Fibroblast of skin of right quadriceps (primary cell): ENCODE data around the gene ARL3.

Experiments used
- DNase-seq: peaks from one replicate; pipeline ENCODE4 v3.0.0-alpha.2; 2013

ARL3 gene

GRCh38 chr10:102649797-102650654, 64.2 kb downstream of the ARL3 start:
- DNase-seq, result no peak

- DNase-seq, result no peak
Observed at GRCh38 chr10:102648889-102649796, 65.1 kb downstream of the ARL3 start.

GRCh38 chr10:102648269-102648888, 65.8 kb downstream of the ARL3 start:
- no peak for DNase-seq

DNA sequence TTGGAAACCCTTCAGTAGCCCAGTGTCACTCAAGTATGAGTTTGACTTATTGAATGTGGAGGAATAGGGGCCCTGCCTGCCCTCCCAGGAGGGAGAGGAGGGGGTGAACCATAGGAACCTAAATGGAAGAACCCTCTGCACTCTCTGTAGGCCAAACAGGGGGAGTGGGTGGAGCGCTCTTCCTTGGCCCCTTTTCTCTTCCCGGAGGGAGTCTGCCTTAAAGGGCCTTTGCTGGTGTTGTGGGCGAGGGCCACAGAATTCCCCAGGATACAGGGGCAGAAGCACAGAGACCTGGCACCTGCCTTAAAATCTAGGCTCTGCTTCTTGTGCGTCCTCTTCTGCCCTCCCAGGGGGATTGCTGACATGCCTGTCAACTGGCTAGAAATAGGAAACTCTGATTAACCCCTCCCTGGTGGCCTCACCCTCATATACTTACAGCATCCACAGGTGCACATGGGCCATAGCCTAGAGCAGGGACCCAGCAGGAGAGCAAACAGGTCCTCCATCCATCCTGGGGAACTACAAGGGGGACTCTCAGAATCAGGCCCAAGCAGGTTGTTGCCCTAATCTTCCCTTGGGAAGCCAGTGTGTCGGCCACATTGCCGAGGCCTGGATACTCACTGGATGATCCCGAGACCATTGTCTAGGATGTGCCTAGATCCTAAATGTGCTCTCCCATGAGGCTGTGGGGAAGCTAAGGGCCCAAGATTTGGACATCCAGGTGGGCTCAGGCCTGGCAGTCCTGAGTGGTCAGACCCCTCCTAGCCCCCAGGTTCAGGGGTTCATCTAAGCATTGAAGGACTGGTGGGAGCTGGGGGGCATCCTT, 66.5 kb downstream of the ARL3 start:
- DNase-seq, result no peak

GRCh38 chr10:102646610-102647442, 67.4 kb downstream of the ARL3 start:
- peak; percentile 31 for DNase-seq

DNA sequence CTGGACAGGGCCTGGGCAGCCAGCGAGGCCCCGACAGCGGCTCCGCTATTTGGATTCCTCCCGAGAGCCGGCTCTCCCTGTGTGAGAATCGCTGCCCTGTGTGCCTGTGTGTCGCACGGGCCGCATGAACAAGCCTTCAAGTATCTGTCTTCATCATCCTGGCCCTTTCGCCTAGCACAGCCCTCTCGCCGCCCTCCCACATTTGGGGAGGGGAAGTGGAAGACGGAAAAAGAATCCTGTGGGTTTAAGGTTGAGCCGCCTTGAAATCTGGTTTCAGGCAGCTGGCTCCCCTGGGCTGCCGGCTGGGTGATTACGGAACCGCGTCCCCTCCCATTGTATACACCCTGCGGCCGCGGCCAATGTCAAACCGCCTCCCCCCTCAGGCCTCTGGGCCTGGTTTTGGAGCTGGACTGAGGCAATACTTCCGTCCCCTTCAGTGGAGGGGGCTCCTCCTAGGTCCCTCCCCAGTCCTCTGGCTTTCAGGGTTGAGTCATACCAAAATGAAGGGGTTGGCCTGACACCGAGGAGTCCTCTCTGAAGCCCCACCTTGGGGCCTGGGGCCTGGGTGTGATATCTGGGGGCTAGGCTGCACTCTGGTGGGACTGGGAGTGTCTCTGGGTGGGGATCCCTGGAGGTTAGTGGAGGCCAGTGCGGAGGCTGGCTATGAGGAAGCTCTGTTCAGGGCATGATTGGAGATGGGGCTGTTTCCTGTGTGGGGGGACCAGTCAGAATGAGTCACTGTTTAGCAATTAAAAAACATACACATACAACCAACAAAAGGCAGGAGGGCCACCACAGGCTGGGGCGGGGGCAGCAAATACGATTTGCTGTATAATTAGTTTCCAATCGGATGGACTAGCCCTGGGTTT, 68.2 kb downstream of the ARL3 start:
- peak; percentile 96 for DNase-seq

DNA sequence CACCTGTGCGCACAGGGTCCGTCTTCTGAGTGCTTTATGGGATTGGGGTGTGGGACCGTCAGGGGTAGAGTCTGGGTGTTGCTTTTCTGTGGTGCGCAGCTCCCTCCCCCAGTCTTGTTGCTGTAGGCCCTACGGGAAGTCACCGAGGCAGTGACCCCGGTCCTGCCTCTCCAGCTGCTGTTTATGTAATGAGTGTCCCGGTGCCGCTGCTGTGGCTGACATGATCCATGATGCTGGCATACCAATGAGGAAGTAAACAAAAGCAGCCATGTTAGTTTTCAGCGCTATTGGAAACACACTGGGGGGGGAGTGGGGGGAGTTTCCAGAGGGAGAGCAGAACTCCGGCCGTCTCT, 68.8 kb downstream of the ARL3 start:
- no peak for DNase-seq

DNA sequence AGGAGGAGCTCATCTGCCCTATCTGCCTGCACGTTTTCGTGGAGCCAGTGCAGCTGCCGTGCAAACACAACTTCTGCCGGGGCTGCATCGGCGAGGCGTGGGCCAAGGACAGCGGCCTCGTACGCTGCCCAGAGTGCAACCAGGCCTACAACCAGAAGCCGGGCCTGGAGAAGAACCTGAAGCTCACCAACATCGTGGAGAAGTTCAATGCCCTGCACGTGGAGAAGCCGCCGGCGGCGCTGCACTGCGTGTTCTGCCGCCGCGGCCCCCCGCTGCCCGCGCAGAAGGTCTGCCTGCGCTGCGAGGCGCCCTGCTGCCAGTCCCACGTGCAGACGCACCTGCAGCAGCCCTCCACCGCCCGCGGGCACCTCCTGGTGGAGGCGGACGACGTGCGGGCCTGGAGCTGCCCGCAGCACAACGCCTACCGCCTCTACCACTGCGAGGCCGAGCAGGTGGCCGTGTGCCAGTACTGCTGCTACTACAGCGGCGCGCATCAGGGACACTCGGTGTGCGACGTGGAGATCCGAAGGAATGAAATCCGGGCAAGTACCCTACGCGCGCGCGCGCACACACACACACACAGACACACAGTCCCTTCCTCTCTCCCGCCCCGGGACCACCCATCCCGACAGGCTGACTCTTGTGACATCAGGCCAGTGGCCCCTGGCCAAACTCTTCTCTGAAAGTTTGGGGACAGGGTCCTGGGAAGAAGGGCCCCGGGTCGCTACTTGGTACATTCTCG, 69.4 kb downstream of the ARL3 start:
- peak; percentile 66 for DNase-seq

DNA sequence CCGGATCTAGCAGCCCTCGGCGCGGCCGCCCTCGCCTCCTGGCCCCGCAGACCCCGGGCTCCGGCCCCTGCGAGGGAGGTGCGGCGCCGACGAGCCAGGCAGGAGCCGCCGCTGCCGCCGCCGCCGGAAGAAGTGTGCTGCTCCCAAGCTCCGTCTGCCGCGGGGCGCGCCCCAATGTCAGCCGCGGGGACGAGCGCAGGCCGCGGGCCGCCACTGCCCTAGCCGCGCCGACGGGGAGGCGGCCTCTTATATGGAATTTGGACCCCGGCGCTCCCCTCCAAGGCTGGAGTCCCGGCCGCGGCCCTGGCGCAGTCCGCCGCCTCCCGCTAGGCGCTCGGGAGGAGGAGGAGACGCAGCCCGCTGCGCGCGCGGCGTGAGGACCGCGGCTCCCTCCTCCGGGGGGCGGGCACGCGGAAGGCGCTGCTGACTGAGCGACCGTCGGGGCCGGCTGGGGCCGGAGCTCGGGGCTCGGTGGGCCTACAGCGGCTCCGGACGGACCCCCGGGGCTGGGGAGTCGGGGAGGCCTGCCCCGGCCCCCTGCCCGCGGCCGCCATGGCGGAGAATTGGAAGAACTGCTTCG, 70.0 kb downstream of the ARL3 start, which contains the start of gene TRIM8:
TRIM8 (plus strand) TSS at position 414 of the 580 bp plus-strand sequence; CDS start at position 553, 139 bp downstream.
- peak; percentile 30 for DNase-seq

DNA sequence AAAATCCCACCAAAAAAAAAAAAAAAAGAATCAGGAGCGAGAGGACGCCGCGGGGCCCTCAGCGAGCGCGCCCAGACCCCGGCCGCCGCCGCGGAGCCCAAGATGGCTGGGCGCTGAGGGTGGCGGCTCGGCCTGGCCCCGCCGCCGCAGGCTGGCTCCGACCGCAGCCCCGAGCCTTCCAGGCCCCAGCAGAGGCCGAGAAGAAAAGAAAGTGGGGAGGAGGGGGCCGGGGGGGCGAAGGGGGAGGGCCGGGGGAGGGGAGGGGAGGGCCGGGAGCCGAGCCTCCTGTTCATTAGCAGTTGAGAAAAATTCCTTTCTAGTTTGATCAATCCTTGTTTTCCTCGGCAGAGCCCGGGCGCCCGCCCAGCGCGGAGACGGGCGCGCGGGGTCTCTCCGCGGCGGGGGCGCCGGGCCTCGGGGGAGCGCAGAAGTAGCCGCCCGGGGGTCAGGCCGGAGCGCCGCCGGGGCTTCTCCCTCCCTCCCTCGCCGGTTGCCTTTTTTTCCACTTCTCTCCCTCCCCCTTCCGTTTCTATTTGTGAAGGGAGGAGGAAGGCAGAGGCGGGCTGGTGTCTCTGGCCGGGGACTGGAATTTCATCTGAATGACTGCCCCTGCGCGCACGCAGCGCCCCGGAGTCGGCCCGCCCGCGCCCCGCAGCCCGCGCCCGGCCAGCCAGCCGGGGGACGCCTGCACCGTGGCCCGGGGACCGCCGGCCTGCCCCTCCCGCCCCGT, 70.7 kb downstream of the ARL3 start:
- peak; percentile 79 for DNase-seq

GRCh38 chr10:102642736-102643335, 71.4 kb downstream of the ARL3 start:
- DNase-seq, result peak; percentile 78

GRCh38 chr10:102641880-102642735, 72.1 kb downstream of the ARL3 start:
- peak; percentile 97 for DNase-seq

DNA sequence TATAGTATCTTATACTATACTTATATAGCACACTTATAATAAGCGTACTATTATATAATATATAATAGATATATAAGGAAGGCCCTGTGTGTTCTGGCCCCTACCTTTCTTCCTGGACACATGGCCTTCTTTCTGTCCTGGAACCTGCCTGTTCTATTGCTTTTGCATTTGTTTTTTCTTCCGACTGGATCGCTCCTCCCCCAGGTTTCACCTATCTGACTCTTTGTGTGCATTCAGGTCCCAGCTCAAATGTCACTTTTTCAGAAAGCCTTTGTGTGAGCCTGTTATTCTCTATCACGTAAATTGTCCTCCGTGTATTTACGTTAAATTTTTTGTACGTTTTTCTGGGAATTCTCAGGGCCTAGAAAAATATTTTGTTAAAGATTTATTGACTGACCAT, 72.8 kb downstream of the ARL3 start:
- no peak for DNase-seq

DNA sequence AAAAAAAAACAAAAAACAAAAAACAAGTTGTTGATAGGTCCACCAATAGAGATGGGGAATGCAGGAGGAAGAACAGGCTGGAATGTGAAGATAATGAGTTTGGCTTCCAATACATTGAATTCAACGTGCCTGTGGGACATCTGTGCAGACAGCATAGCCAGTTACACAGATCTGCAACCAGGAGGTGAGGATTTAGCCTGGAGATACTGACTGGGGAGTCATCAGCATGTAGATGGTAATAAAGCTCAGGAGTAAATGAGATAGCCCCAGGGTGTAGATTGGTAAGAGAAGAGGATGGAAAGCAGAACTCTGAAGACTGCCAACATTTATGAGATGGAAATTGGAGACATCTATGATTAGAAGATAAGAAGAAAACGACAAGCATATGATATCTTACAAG, 74.7 kb downstream of the ARL3 start:
- DNase-seq, result no peak

- no peak for DNase-seq
Observed at GRCh38 chr10:102635377-102635776, 78.8 kb downstream of the ARL3 start.

- DNase-seq, result no peak
Observed at GRCh38 chr10:102634686-102635085, 79.5 kb downstream of the ARL3 start.

- DNase-seq, result no peak
Observed at GRCh38 chr10:102633848-102634247, 80.3 kb downstream of the ARL3 start.
